Smooth muscle cell (in vitro differentiated cells): ENCODE data around the gene SEMA4F. TPM values are rescaled to one million over a fixed set of nuclear protein-coding genes. Genes with fewer than 3 reads are reported as not detected.

Experiments
- DNase-seq: peaks from one replicate; lab custom pipeline; 2025; ENCODE audit not compliant: unreplicated experiment; lab: John Stamatoyannopoulos, UW
- H2AFZ ChIP-seq: fragments of 200-600 bp; sonication (generic); 2 replicates; pipeline ENCODE4 v1.6.0; 2016; ENCODE audit warnings: antibody characterized with exemption, low read depth, mild to moderate bottlenecking
- H3F3A ChIP-seq: fragments of 200-600 bp; sonication (generic); 2 replicates; pipeline ENCODE4 v1.6.0; 2017; ENCODE audit warnings: antibody characterized with exemption, low read depth
- H3K27ac ChIP-seq: fragments of 200-600 bp; sonication (generic); 2 replicates; pipeline ENCODE4 v1.5.1; 2016; ENCODE audit warnings: low read depth, mild to moderate bottlenecking
- H3K27me3 ChIP-seq: fragments of 200-600 bp; sonication (generic); 2 replicates; pipeline ENCODE4 v1.6.1; 2016; ENCODE audit warnings: low read depth, mild to moderate bottlenecking
- H3K36me3 ChIP-seq: fragments of 200-600 bp; sonication (generic); 2 replicates; pipeline ENCODE4 v1.5.1; 2016; ENCODE audit warnings: low read depth
- H3K4me1 ChIP-seq: fragments of 200-600 bp; sonication (generic); 2 replicates; pipeline ENCODE4 v1.5.1; 2016; ENCODE audit warnings: low read depth
- H3K4me2 ChIP-seq: fragments of 200-600 bp; sonication (generic); 2 replicates; pipeline ENCODE4 v1.6.0; 2016; ENCODE audit warnings: mild to moderate bottlenecking
- H3K4me3 ChIP-seq: fragments of 200-600 bp; sonication (generic); 2 replicates; pipeline ENCODE4 v1.5.1; 2016; ENCODE audit warnings: mild to moderate bottlenecking
- H3K79me2 ChIP-seq: fragments of 200-600 bp; sonication (generic); 2 replicates; pipeline ENCODE4 v1.6.0; 2016; ENCODE audit warnings: low read depth, mild to moderate bottlenecking
- H3K9ac ChIP-seq: fragments of 200-600 bp; sonication (generic); 2 replicates; pipeline ENCODE4 v1.6.0; 2016; ENCODE audit warnings: low read depth
- H3K9me3 ChIP-seq: fragments of 200-600 bp; sonication (generic); replicated peaks from 2 replicates; pipeline ENCODE4 v1.5.1; 2016; ENCODE audit warnings: low read depth
- H4K20me1 ChIP-seq: fragments of 200-600 bp; sonication (generic); 2 replicates; pipeline ENCODE4 v1.6.0; 2016; ENCODE audit warnings: low read depth
- CTCF ChIP-seq: fragments of 200-600 bp; sonication (generic); IDR thresholded peaks from 2 replicates; pipeline ENCODE4 v1.5.1; 2017; ENCODE audit warnings: borderline replicate concordance, mild to moderate bottlenecking, antibody characterized with exemption; ENCODE audit not compliant: insufficient read depth, poor library complexity, severe bottlenecking
- WGBS: methylation state at CpG from one replicate; pipeline ENCODE4 v1.1.7; 2016; ENCODE audit warnings: low lambda C conversion rate; 5-methylcytosine and 5-hydroxymethylcytosine counted together
- polyA plus RNA-seq: library from polyadenylated mRNA; unstranded; fragments of >200 nt; fragmentation: Nextera tagmentation; extraction: Ambion mirVana; gene quantifications from 2 replicates; pipeline ENCODE4 v1.2.1, GENCODE V29; 2016
- total RNA-seq: library from RNA; depleted of rRNA; stranded (reverse); fragments of >200 nt; gene quantifications from 2 replicates; pipeline ENCODE4 v1.2.3, GENCODE V29; 2014

The SEMA4F gene
- total and polyA plus RNA-seq, 2 experiments from 2014 or later, result 8.5 to 16.7 TPM

GRCh38 chr2:74670263-74670662 lies 16.2 kb downstream of the SEMA4F start:
- H3K4me3 ChIP-seq, result no peak overlapping the region
- TF ChIP-seq CTCF, result no peak
- no peak overlapping the region for H3K4me2 ChIP-seq
- no peaks in the 10 kb centered on the region for H3K27me3 ChIP-seq
- no peaks in the 10 kb centered on the region for H3K36me3 ChIP-seq
- H2AFZ ChIP-seq, result no peak overlapping the region
- no peaks in the 10 kb centered on the region for H4K20me1 ChIP-seq
- no peak overlapping the region for H3K9ac ChIP-seq
- no peaks in the 10 kb centered on the region for H3K79me2 ChIP-seq
- DNase-seq, result no peak
- H3K4me1 ChIP-seq, result no peaks in the 10 kb centered on the region
- no peaks in the 10 kb centered on the region for H3K9me3 ChIP-seq
- H3F3A ChIP-seq, result no peaks in the 10 kb centered on the region
- WGBS, result 87% methylated on average over 7 of the region's 7 CpGs
- H3K27ac ChIP-seq, result no peak overlapping the region

- Histone ChIP-seq H4K20me1 (no peaks in the 10 kb centered on the region), H3K4me3 (no peak overlapping the region), H3K9ac (no peak overlapping the region), H2AFZ (no peak overlapping the region), H3K9me3 (no peaks in the 10 kb centered on the region), H3K4me1 (no peaks in the 10 kb centered on the region), H3K4me2 (no peak overlapping the region), H3K79me2 (no peaks in the 10 kb centered on the region), H3K27me3 (no peaks in the 10 kb centered on the region), H3K27ac (no peak overlapping the region), H3F3A (no peaks in the 10 kb centered on the region), H3K36me3 (no peaks in the 10 kb centered on the region)
- no peak for DNase-seq
- TF ChIP-seq CTCF, result no peak
Observed at GRCh38 chr2:74671479-74671878, 17.4 kb downstream of the SEMA4F start.

- Histone ChIP-seq H3K4me2 (no peak overlapping the region), H4K20me1 (no peaks in the 10 kb centered on the region), H3K9ac (no peak overlapping the region), H2AFZ (no peak overlapping the region), H3K36me3 (no peaks in the 10 kb centered on the region), H3K9me3 (no peaks in the 10 kb centered on the region), H3K4me3 (no peak overlapping the region), H3K27me3 (no peaks in the 10 kb centered on the region), H3F3A (no peaks in the 10 kb centered on the region), H3K79me2 (no peaks in the 10 kb centered on the region), H3K4me1 (no peaks in the 10 kb centered on the region), H3K27ac (no peak overlapping the region)
- no peak for TF ChIP-seq CTCF
- no peak for DNase-seq
- 90% methylated on average over 7 of the region's 7 CpGs for WGBS
Observed at GRCh38 chr2:74673826-74674528, 19.9 kb downstream of the SEMA4F start.

- Histone ChIP-seq H3K4me2 (no peak overlapping the region), H3K4me3 (no peak overlapping the region), H3K79me2 (no peaks in the 10 kb centered on the region), H3K36me3 (no peaks in the 10 kb centered on the region), H3K27me3 (no peaks in the 10 kb centered on the region), H3K27ac (no peak overlapping the region), H3F3A (no peaks in the 10 kb centered on the region), H3K9ac (no peak overlapping the region), H4K20me1 (no peaks in the 10 kb centered on the region), H3K9me3 (no peaks in the 10 kb centered on the region), H3K4me1 (no peaks in the 10 kb centered on the region), H2AFZ (no peak overlapping the region)
- WGBS, result 92% methylated on average over 6 of the region's 6 CpGs
- no peak for DNase-seq
- TF ChIP-seq CTCF, result peak; percentile 21
Observed at GRCh38 chr2:74675090-74675489, 21.0 kb downstream of the SEMA4F start.
